ENCODE measurements around the gene TP53TG3B. TPM values are rescaled to one million over a fixed set of nuclear protein-coding genes. Genes with fewer than 3 reads are reported as not detected.
"Not testable (repeated sequence)": the region's sequence is repeated elsewhere in the genome, so short reads cannot be mapped to it uniquely, and the experiment has no call there.

The TP53TG3B gene, protein sequence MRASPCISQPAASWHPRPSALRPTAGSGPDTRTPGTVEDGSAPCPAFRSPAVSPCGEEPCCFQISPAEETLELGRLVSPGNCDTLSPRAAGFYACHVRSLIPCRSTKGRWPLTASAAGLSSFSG
- not detected for total RNA-seq (2013)
- polyA plus RNA-seq (not detected), polyA minus RNA-seq (not detected in 2 replicates), total RNA-seq (0 reads per million in 11 experiments)

- H2AFZ ChIP-seq (ENCODE audit: insufficient read depth, low read depth, low read length, poor library complexity, severe bottlenecking); DNase-seq; H3K9me3 Mint-ChIP-seq; H3K36me3 ChIP-seq (replicated peaks in 1 of 2; ENCODE audit: control insufficient read depth in 1 of 2, insufficient read depth in 2 of 2, low read length in 2 of 2); H3K9ac ChIP-seq (ENCODE audit: insufficient read depth, low read length, poor library complexity, severe bottlenecking); intact Hi-C loops (cut with micrococcal nuclease); H3K27ac ChIP-seq (ENCODE audit: low read depth in 1 of 2, low read length in 2 of 2); H3K27me3 ChIP-seq (ENCODE audit: control insufficient read depth in 2 of 2, insufficient read depth in 2 of 2, low read length in 2 of 2); H3K27ac Mint-ChIP-seq; H3K4me1 ChIP-seq (ENCODE audit: control insufficient read depth in 1 of 2, insufficient read depth in 2 of 2, low read length in 2 of 2); H3K4me2 ChIP-seq (replicated peaks; ENCODE audit: extremely low read depth, low read length, poor library complexity, severe bottlenecking); H3K4me3 Mint-ChIP-seq; H3K36me3 Mint-ChIP-seq; H3K4me3 ChIP-seq (replicated peaks in 1 of 3; ENCODE audit: low read depth in 2 of 3, low read length in 3 of 3); H3K9me3 ChIP-seq (replicated peaks in 1 of 2; ENCODE audit: control insufficient read depth in 1 of 2, insufficient read depth in 1 of 2, low read length in 2 of 2); H3K79me2 ChIP-seq (ENCODE audit: insufficient read depth, low read length); H3K27me3 Mint-ChIP-seq (ENCODE audit: low read depth in 3 of 3); H3K4me1 Mint-ChIP-seq; H4K20me1 ChIP-seq (ENCODE audit: insufficient read depth, low read length): not testable (repeated sequence)
- no CpG with 5 or more reads among the region's 25 CpGs for WGBS (ENCODE audit: insufficient coverage)
These were observed at the start of gene TP53TG3B for GRCh38 chr16:33360541-33360940. TP53TG3B (plus strand) TSS chr16:33360841; CDS start chr16:33360909, 68 bp downstream.

DNA sequence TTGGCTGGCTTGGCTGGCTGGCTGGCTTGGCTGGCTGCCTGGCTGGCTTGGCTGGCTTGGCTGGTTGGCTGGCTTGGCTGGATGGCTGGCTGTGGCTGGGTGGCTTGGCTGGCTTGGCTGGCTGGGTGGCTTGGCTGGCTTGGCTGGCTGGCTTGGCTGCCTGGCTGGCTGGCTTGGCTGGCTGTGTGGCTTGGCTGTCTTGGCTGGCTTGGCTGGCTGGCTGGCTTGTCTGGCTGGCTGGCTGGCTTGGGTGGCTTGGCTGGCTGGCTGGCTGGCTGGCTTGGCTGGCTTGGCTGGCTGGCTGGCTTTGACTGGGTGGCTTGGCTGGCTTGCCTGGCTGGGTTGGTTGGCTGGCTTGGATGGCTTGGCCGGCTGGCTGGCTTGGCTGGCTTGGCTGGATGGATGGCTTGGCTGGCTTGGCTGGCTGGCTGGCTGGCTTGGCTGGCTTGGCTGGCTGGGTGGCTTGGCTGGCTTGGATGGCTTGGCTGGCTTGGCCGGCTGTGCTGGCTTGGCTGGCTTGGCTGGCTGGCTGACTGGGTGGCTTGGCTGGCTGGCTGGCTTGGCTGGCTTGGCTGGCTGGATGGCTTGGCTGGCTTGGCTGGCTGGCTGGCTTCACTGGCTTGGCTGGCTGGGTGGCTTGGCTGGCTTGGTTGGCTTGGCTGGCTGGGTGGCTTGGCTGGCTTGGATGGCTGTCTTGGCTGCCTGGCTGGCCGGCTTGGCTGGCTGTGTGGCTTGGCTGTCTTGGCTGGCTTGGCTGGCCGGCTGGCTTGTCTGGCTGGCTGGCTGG lies 24.2 kb upstream of the TP53TG3B start:
- H3K27me3 Mint-ChIP-seq (ENCODE audit: low read depth in 3 of 3); H3K9ac ChIP-seq (ENCODE audit: insufficient read depth, low read length, poor library complexity, severe bottlenecking); H3K4me2 ChIP-seq (replicated peaks; ENCODE audit: extremely low read depth, low read length, poor library complexity, severe bottlenecking); H2AFZ ChIP-seq (ENCODE audit: insufficient read depth, low read depth, low read length, poor library complexity, severe bottlenecking); intact Hi-C loops (cut with micrococcal nuclease); H3K4me3 Mint-ChIP-seq; H3K27ac ChIP-seq (ENCODE audit: low read depth in 1 of 2, low read length in 2 of 2); H3K36me3 Mint-ChIP-seq; H3K4me1 ChIP-seq (ENCODE audit: control insufficient read depth in 1 of 2, insufficient read depth in 2 of 2, low read length in 2 of 2); H3K79me2 ChIP-seq (ENCODE audit: insufficient read depth, low read length); H3K36me3 ChIP-seq (replicated peaks in 1 of 2; ENCODE audit: control insufficient read depth in 1 of 2, insufficient read depth in 2 of 2, low read length in 2 of 2); H3K27ac Mint-ChIP-seq; H3K4me1 Mint-ChIP-seq; H4K20me1 ChIP-seq (ENCODE audit: insufficient read depth, low read length); DNase-seq; H3K27me3 ChIP-seq (ENCODE audit: control insufficient read depth in 2 of 2, insufficient read depth in 2 of 2, low read length in 2 of 2): not testable (repeated sequence)
- H3K9me3 ChIP-seq (replicated peaks in 1 of 2; ENCODE audit: control insufficient read depth in 1 of 2, insufficient read depth in 1 of 2, low read length in 2 of 2) = peaks cover 17 to 33% of the 10 kb centered on the region in 2 donors
- WGBS (ENCODE audit: insufficient coverage) = 88% methylated on average over 3 of the region's 4 CpGs
- peak overlapping the region in 1 of 3 experiments; percentile 23 for H3K4me3 ChIP-seq (replicated peaks in 1 of 3; ENCODE audit: low read depth in 2 of 3, low read length in 3 of 3)
- peaks cover 13 to 40% (median 38%) of the 10 kb centered on the region in 7 donors for H3K9me3 Mint-ChIP-seq

GRCh38 chr16:33337627-33338542 lies 22.8 kb upstream of the TP53TG3B start:
- 85% methylated on average over 5 of the region's 5 CpGs for WGBS (ENCODE audit: insufficient coverage)
- H3K27ac ChIP-seq (ENCODE audit: low read depth in 1 of 2, low read length in 2 of 2); intact Hi-C loops (cut with micrococcal nuclease); H3K36me3 ChIP-seq (replicated peaks in 1 of 2; ENCODE audit: control insufficient read depth in 1 of 2, insufficient read depth in 2 of 2, low read length in 2 of 2); H3K36me3 Mint-ChIP-seq; H3K27me3 ChIP-seq (ENCODE audit: control insufficient read depth in 2 of 2, insufficient read depth in 2 of 2, low read length in 2 of 2); H3K4me1 Mint-ChIP-seq; H3K79me2 ChIP-seq (ENCODE audit: insufficient read depth, low read length); H3K4me3 Mint-ChIP-seq; H3K4me1 ChIP-seq (ENCODE audit: control insufficient read depth in 1 of 2, insufficient read depth in 2 of 2, low read length in 2 of 2); H4K20me1 ChIP-seq (ENCODE audit: insufficient read depth, low read length); H3K27me3 Mint-ChIP-seq (ENCODE audit: low read depth in 3 of 3); H3K4me2 ChIP-seq (replicated peaks; ENCODE audit: extremely low read depth, low read length, poor library complexity, severe bottlenecking); H2AFZ ChIP-seq (ENCODE audit: insufficient read depth, low read depth, low read length, poor library complexity, severe bottlenecking); DNase-seq; H3K4me3 ChIP-seq (replicated peaks in 1 of 3; ENCODE audit: low read depth in 2 of 3, low read length in 3 of 3); H3K9ac ChIP-seq (ENCODE audit: insufficient read depth, low read length, poor library complexity, severe bottlenecking): not testable (repeated sequence)
- H3K27ac Mint-ChIP-seq = peak overlapping the region in 1 of 7 donors; percentile 50
- H3K9me3 ChIP-seq (replicated peaks in 1 of 2; ENCODE audit: control insufficient read depth in 1 of 2, insufficient read depth in 1 of 2, low read length in 2 of 2) = peaks cover 17 to 33% of the 10 kb centered on the region in 2 donors
- H3K9me3 Mint-ChIP-seq = peaks cover 13 to 40% (median 38%) of the 10 kb centered on the region in 7 donors

DNA sequence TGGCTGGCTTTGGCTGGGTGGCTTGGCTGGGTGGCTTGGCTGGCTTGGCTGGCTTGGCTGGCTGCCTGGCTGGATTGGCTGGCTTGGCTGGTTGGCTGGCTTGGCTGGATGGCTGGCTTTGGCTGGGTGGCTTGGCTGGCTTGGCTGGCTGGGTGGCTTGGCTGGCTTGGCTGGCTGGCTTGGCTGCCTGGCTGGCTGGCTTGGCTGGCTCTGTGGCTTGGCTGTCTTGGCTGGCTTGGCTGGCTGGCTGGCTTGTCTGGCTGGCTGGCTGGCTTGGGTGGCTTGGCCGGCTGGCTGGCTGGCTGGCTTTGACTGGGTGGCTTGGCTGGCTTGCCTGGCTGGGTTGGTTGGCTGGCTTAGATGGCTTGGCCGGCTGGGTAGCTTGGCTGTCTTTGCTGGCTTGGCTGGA lies 22.1 kb upstream of the TP53TG3B start:
- peaks cover 13 to 40% (median 38%) of the 10 kb centered on the region in 7 donors for H3K9me3 Mint-ChIP-seq
- H3K9me3 ChIP-seq (replicated peaks in 1 of 2; ENCODE audit: control insufficient read depth in 1 of 2, insufficient read depth in 1 of 2, low read length in 2 of 2) = peaks cover 17 to 33% of the 10 kb centered on the region in 2 donors
- H3K27me3 ChIP-seq (ENCODE audit: control insufficient read depth in 2 of 2, insufficient read depth in 2 of 2, low read length in 2 of 2); H3K27ac Mint-ChIP-seq; H2AFZ ChIP-seq (ENCODE audit: insufficient read depth, low read depth, low read length, poor library complexity, severe bottlenecking); H3K27ac ChIP-seq (ENCODE audit: low read depth in 1 of 2, low read length in 2 of 2); H3K36me3 ChIP-seq (replicated peaks in 1 of 2; ENCODE audit: control insufficient read depth in 1 of 2, insufficient read depth in 2 of 2, low read length in 2 of 2); H3K27me3 Mint-ChIP-seq (ENCODE audit: low read depth in 3 of 3); H3K4me1 Mint-ChIP-seq; H3K36me3 Mint-ChIP-seq; H3K4me3 ChIP-seq (replicated peaks in 1 of 3; ENCODE audit: low read depth in 2 of 3, low read length in 3 of 3); H3K79me2 ChIP-seq (ENCODE audit: insufficient read depth, low read length); H4K20me1 ChIP-seq (ENCODE audit: insufficient read depth, low read length); DNase-seq; intact Hi-C loops (cut with micrococcal nuclease); H3K9ac ChIP-seq (ENCODE audit: insufficient read depth, low read length, poor library complexity, severe bottlenecking); H3K4me2 ChIP-seq (replicated peaks; ENCODE audit: extremely low read depth, low read length, poor library complexity, severe bottlenecking); H3K4me1 ChIP-seq (ENCODE audit: control insufficient read depth in 1 of 2, insufficient read depth in 2 of 2, low read length in 2 of 2); H3K4me3 Mint-ChIP-seq: not testable (repeated sequence)
- WGBS (ENCODE audit: insufficient coverage) = 83% methylated on average over 1 of the region's 2 CpGs
